GM12801 (cell line): ENCODE measurements around the gene LTBP2.

Source experiments
- TF ChIP-seq, protein P1 (sequence below): IDR thresholded peaks from one replicate; pipeline ENCODE4 v1.5.1; 2011; ENCODE audit warnings: control low read depth; ENCODE audit not compliant: insufficient read length; ENCODE audit errors: extremely low read depth

LTBP2 gene

DNA sequence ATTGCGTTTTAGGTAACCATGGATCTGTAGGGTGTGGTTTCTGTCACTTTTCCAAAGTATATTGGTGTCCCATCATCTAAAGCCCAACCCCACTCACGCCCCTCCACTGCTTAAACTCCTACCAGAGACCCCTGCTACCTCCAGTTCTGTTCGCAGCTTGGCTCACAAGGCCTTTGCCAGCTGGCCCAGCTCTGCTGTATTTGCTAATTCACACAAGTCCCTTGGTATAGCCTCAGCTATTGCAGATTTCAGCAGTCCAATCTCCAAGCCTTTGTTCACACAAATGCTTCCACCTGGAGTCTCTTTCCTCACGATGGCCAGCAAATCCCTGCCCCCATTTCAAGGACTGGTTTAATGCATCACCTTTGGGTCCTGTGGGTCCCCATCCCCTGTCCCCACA is 94.3 kb downstream of the LTBP2 start:
- TF ChIP-seq, protein P1, sequence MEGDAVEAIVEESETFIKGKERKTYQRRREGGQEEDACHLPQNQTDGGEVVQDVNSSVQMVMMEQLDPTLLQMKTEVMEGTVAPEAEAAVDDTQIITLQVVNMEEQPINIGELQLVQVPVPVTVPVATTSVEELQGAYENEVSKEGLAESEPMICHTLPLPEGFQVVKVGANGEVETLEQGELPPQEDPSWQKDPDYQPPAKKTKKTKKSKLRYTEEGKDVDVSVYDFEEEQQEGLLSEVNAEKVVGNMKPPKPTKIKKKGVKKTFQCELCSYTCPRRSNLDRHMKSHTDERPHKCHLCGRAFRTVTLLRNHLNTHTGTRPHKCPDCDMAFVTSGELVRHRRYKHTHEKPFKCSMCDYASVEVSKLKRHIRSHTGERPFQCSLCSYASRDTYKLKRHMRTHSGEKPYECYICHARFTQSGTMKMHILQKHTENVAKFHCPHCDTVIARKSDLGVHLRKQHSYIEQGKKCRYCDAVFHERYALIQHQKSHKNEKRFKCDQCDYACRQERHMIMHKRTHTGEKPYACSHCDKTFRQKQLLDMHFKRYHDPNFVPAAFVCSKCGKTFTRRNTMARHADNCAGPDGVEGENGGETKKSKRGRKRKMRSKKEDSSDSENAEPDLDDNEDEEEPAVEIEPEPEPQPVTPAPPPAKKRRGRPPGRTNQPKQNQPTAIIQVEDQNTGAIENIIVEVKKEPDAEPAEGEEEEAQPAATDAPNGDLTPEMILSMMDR = no peak

DNA sequence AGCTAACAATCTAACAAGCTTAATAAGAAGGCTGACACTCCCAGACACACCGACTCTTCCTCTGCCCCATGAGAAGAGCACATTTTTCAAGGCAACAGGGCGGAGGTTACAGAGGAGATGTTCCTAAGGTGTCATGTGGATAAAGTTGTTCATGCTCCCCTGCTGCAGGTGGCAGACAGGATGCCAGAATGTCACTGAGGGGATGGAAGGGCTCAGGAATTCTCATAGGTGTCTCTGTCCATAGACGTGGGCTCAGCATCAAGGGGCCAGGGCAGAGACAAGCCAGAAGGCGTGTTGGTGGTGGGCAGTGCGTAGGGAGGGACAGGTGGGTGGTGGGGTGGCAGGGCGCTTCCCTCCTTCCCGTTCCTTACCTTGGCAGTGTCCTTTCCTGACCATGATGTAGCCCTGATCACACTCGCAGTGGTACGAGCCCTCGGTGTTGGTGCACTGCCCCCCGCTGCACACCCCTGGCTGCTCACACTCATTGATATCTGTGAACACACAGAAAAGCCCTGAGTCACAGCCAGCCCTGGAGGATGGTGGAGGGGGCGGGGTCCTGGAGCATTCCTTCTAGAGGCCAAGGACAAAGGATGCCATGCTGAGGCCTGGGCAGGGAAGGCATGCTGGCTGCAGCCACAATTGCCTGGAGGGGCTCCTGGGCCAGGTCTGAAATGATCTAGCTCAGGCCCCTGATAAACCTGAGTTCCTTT is 95.4 kb downstream of the LTBP2 start:
- TF ChIP-seq, protein P1 = no peak

DNA sequence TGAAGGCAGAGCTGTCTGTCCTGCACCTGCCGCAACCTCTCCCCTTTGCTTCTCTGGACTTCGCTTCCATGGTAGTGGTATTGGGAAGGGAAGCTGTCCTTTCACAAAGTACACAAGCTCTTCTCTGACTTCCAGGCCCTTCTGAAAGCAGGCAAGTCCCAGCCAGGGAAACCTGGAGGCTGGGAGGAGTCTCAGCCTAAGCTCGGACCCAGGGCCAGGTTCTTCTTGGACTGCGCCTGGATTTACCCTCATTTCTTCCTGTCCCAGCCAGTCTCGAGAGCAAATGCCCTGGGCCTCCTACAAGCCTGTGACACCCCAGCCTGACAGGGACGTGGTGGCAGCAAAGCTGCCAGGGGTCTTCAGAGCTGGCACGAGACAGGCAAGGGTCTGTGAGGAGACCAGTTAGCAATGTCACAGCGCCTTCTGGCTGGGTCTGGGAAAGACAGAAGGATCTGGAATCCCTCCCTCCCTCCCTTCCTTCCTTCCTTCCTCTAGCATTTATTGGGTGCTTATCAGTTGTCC is 96.1 kb downstream of the LTBP2 start:
- TF ChIP-seq, protein P1 = no peak

DNA sequence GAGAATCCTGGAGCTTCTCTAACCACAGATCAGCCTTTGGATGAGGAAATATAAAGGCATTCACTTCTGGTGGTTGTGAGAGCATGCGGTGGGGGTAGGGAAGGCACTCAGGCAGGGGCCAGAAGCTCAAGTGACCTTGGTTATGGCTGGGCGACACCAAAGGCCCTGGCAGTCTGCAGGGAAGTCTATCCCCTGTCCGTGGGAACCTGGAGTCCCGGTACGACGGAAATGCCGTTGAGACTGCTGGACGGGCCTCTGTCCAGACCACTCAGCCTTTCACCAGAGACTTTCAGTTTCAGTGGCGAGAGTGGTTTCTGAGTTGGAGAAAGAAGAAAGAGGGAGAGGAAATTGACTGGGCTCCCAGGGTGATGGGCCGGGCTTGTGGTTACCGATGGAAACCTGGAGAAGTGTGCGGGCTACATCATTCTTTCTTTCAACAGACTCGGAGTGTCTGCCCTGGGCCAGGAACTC is 97.5 kb downstream of the LTBP2 start:
- TF ChIP-seq, protein P1 = no peak

DNA sequence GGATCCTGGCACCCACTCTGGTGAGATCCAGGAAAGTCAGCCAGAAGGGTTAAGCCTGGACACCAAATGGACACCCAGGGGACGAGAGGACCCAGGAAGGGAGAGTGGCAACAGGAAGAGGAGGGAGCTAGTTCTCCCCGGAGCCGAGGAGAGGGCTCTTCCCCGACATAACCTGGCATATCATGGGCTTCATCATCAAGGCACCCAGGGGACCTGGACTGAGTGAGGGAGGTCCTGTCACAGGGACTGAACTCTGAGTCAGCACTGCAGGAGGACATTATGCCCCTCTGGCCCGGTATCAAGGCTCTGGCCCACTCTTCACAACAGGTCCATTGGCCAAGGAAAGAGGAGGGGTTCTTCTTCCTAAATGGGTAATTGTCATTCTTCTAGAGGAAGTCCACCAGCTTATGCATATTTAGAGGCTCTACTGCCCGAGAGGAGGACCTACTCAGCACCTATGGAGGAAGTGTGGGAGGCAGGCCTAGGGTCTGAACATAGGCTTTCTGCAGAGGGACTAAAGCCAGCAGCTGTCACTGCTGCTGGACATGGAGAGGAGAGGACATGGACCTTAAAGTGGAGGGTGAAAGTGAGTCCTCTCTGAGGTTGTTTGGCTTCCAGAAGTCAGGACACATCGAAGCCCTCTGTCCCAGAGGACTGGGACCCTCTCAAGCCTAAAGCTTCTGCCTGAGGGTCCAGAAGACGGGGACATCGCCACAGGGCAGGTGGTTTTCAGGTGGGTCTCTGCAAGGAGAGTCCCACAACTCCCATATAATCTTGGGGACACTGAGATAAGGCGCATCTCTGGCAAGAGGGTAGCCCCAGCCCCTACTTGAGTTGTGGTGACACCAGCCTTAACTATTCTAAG is 99.8 kb downstream of the LTBP2 start:
- TF ChIP-seq, protein P1 = no peak

DNA sequence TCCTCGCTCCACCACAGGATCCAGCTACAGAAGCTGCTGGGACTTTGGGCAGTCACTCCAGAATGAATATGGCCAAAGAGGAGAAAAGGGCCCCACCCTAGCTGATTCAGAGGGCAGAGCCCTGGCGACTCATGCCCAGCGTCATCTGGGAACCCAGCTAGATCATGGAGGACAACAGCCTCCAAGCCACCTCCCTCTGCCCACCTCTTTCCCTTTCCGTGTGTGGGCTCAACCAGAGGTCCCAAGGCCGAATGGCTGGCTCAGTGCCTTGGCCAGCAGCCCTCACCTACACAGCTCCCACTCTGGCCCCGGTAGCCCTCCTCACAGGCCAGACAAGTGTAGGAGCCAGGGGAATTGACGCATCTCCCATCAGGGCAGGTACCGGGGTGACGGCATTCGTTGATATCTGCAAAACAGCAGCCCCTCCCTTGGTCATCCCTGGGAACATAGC is 101.1 kb downstream of the LTBP2 start:
- TF ChIP-seq, protein P1 = no peak

DNA sequence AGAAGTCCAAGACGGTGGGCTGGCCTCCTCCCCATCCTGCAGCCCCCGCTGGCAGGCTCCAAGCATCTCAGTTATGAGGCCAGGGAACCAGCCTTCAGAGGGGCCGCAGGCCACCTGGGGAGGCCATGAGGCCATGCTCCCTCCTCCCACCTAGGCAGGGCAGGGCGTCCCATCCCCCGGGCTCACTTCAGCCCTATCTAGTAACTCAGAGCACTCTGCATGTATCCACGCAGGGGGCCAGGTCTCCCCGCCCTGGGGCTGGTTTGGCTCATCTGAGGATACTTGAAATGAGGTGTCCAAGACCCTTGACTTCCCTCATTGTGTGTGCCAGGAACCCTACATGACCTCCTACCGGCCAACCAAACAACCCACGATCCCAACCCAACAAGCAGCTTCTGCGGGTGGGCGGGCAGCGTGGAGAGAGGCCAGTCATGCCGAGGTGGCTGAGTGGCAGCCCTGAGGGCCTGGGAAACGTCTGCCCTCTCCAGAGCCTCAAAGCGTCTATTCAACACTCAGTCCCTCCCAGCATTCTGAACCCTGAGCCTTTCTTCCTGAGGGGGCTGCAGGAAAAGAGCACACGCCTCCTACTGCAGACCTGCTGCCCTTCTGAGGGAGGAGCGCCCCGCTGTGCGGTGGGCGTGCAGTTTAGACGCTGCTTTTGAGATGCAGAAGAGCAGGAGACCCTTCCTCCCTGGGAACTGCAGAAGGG is 101.7 kb downstream of the LTBP2 start:
- TF ChIP-seq, protein P1 = no peak
